Neuronal stem cell (in vitro differentiated cells): Measurements from ENCODE around the gene DGCR2.
A peak's percentile ranks its signal among the peaks of the same experiment; 100 is the strongest.

ENCODE experiments used
- DNase-seq: peaks from one replicate; pipeline ENCODE4 v3.0.0-alpha.2; 2013; ENCODE audit warnings: low spot score
- H2AFZ ChIP-seq: one replicate; pipeline ENCODE4 v1.6.1; 2013; ENCODE audit warnings: mild to moderate bottlenecking, low read length, inconsistent platforms
- H2AK5ac ChIP-seq: 2 replicates; pipeline ENCODE4 v1.6.1; 2013; ENCODE audit warnings: low read depth, mild to moderate bottlenecking, inconsistent platforms, low read length, moderate library complexity, mixed read lengths
- H2BK120ac ChIP-seq: 2 replicates; pipeline ENCODE4 v1.6.1; 2013; ENCODE audit warnings: low read depth, mild to moderate bottlenecking, inconsistent platforms, low read length, moderate library complexity, mixed read lengths
- H2BK12ac ChIP-seq: one replicate; pipeline ENCODE4 v1.6.1; 2013; ENCODE audit warnings: low read length, inconsistent platforms
- H2BK15ac ChIP-seq: 2 replicates; pipeline ENCODE4 v1.6.1; 2013; ENCODE audit warnings: mild to moderate bottlenecking, low read length, inconsistent platforms, mixed read lengths
- H2BK5ac ChIP-seq: one replicate; pipeline ENCODE4 v1.6.1; 2013; ENCODE audit warnings: inconsistent platforms, mild to moderate bottlenecking, low read length, moderate library complexity
- H3K14ac ChIP-seq: one replicate; pipeline ENCODE4 v1.6.1; 2013; ENCODE audit warnings: low read length, inconsistent platforms
- H3K18ac ChIP-seq: 2 replicates; pipeline ENCODE4 v1.6.1; 2013; ENCODE audit warnings: low read length, inconsistent platforms
- H3K23ac ChIP-seq: 2 replicates; pipeline ENCODE4 v1.6.1; 2013; ENCODE audit warnings: low read depth, mild to moderate bottlenecking, mixed read lengths, low read length, inconsistent platforms; ENCODE audit not compliant: poor library complexity
- H3K27ac ChIP-seq: replicated peaks from 3 replicates; pipeline ENCODE4 v1.5.1; 2013; ENCODE audit warnings: low read length, inconsistent platforms
- H3K27me3 ChIP-seq, 3 experiments: 2 replicates each; pipeline ENCODE4 v1.6.1; 2013; ENCODE audit warnings: low read length in 3 of 3, mild to moderate bottlenecking in 2 of 3, inconsistent platforms in 1 of 3, low read depth in 1 of 3, mixed read lengths in 1 of 3, moderate library complexity in 1 of 3; ENCODE audit not compliant: control insufficient read depth in 3 of 3, insufficient read depth in 3 of 3
- H3K36me3 ChIP-seq, 2 donors: replicated peaks in 1 of 2; 2 replicates each; pipeline ENCODE4 v1.6.1; 2013; ENCODE audit warnings: low read length in 2 of 2; ENCODE audit not compliant: control insufficient read depth in 2 of 2, insufficient read depth in 2 of 2
- H3K4ac ChIP-seq: 2 replicates; pipeline ENCODE4 v1.6.1; 2013; ENCODE audit warnings: inconsistent platforms, mild to moderate bottlenecking, low read length, moderate library complexity
- H3K4me1 ChIP-seq, 2 donors: 1 replicate in 1 of 2; 2 replicates in 1 of 2; pipeline ENCODE4 v1.6.1; 2013; ENCODE audit warnings: low read length in 2 of 2, low read depth in 1 of 2; ENCODE audit not compliant: control insufficient read depth in 2 of 2, insufficient read depth in 1 of 2
- H3K4me2 ChIP-seq: one replicate; pipeline ENCODE4 v1.6.1; 2013; ENCODE audit warnings: mild to moderate bottlenecking, low read length, inconsistent platforms; ENCODE audit not compliant: insufficient read depth, poor library complexity, severe bottlenecking
- H3K4me3 ChIP-seq, 2 donors: 2 replicates each; pipeline ENCODE4 v1.5.1; 2013; ENCODE audit warnings: low read length in 2 of 2, mild to moderate bottlenecking in 2 of 2, inconsistent platforms in 1 of 2, moderate library complexity in 1 of 2
- H3K79me1 ChIP-seq: one replicate; pipeline ENCODE4 v1.6.1; 2013; ENCODE audit warnings: low read depth, mild to moderate bottlenecking, inconsistent platforms, low read length, moderate library complexity
- H3K9ac ChIP-seq: one replicate; pipeline ENCODE4 v1.6.1; 2013; ENCODE audit warnings: mild to moderate bottlenecking, low read depth, low read length, inconsistent platforms; ENCODE audit not compliant: poor library complexity
- H3K9me3 ChIP-seq, 2 donors: replicated peaks in 1 of 2; 2 replicates each; pipeline versions ENCODE3 to v1.6.1; 2013; ENCODE audit warnings: low read length in 2 of 2, mild to moderate bottlenecking in 2 of 2, inconsistent platforms in 1 of 2, low read depth in 1 of 2, mixed read lengths in 1 of 2, moderate library complexity in 1 of 2; ENCODE audit not compliant: control insufficient read depth in 2 of 2, insufficient read depth in 1 of 2
- H4K8ac ChIP-seq: one replicate; pipeline ENCODE4 v1.6.1; 2013; ENCODE audit warnings: low read depth, mild to moderate bottlenecking, inconsistent platforms, low read length, moderate library complexity
- H4K91ac ChIP-seq: one replicate; pipeline ENCODE4 v1.6.1; 2013; ENCODE audit warnings: low read length, low read depth, mild to moderate bottlenecking, inconsistent platforms; ENCODE audit not compliant: poor library complexity
- WGBS, 2 donors: extraction: QIAGEN DNeasy Blood & Tissue Kit; methylation state at CpG; one replicate each; pipeline ENCODE4 v1.1.7; 2013; ENCODE audit warnings: missing lambda C conversion rate in 2 of 2, mixed read lengths in 1 of 2; ENCODE audit not compliant: insufficient read length in 2 of 2, insufficient replicate concordance in 1 of 2; ENCODE audit errors: extremely low coverage in 2 of 2; 5-methylcytosine and 5-hydroxymethylcytosine counted together

DGCR2 gene

DNA sequence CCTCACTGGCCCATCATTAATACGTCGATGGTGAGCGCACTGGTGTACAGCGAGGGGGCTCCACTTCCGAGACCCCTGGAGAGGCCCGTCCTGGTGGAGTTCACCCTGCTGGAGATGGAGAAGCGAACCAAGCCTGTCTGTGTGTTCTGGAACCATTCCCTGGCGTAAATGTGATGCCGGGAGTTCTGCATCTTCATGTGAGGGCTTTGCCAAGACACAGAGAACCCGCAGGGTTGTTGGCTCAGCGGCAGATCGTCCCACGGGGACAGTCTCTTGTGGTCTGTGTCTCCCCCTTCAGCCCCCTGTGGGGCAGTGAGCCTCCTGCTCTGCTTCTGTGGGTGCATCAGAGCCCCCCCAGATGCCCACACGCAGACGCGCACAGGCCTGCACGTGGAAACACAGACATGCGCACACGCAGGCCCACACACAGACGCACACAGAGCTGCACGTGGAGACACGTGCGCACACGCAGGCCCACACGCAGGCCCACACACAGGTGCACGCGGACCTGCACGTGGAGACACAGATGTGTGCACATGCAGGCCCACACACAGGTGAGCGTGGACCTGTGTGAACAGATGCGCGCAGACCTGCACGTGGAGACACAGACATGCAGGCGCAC lies 130.3 kb downstream of the DGCR2 start:
- H3K4me3 ChIP-seq = no peak overlapping the region
- H2BK5ac ChIP-seq = no peak overlapping the region
- H4K91ac ChIP-seq = no peak overlapping the region
- H2AFZ ChIP-seq = no peak overlapping the region
- H2BK15ac ChIP-seq = no peak overlapping the region
- H3K4me1 ChIP-seq = peaks cover 8 to 11% of the 10 kb centered on the region in 2 donors
- no peak overlapping the region for H2BK120ac ChIP-seq
- no peak for DNase-seq
- H2BK12ac ChIP-seq = no peak overlapping the region
- no peak overlapping the region for H3K4ac ChIP-seq
- H3K79me1 ChIP-seq = no peaks in the 10 kb centered on the region
- peak overlapping the region; percentile 85 for H3K9ac ChIP-seq
- no peak overlapping the region for H4K8ac ChIP-seq
- peak overlapping the region; percentile 16 for H3K23ac ChIP-seq
- no peaks in the 10 kb centered on the region for H3K36me3 ChIP-seq
- H3K27me3 ChIP-seq = no peaks in the 10 kb centered on the region
- no peak overlapping the region for H3K4me2 ChIP-seq
- WGBS, 2 donors = no CpG with 5 or more reads among the region's 33 CpGs
- H3K14ac ChIP-seq = no peak overlapping the region
- no peak overlapping the region for H2AK5ac ChIP-seq
- no peak overlapping the region for H3K18ac ChIP-seq
- H3K9me3 ChIP-seq = no peaks in the 10 kb centered on the region
- H3K27ac ChIP-seq = no peak overlapping the region

- Histone ChIP-seq H3K4me2 (no peak overlapping the region), H3K27ac (no peak overlapping the region), H3K23ac (no peak overlapping the region), H3K4me3 (no peak overlapping the region), H2BK15ac (no peak overlapping the region), H2AFZ (no peak overlapping the region), H3K27me3 (no peaks in the 10 kb centered on the region), H3K79me1 (no peaks in the 10 kb centered on the region), H2AK5ac (no peak overlapping the region), H2BK120ac (no peak overlapping the region), H3K4me1 (peaks cover 8 to 11% of the 10 kb centered on the region in 2 donors), H4K8ac (no peak overlapping the region), H3K4ac (no peak overlapping the region), H3K18ac (no peak overlapping the region), H2BK5ac (no peak overlapping the region), H2BK12ac (no peak overlapping the region), H3K9me3 (no peaks in the 10 kb centered on the region), H4K91ac (no peak overlapping the region), H3K14ac (no peak overlapping the region), H3K9ac (no peak overlapping the region), H3K36me3 (no peaks in the 10 kb centered on the region)
- DNase-seq = no peak
- WGBS, 2 donors = no CpG with 5 or more reads among the region's 7 CpGs
Measured at GRCh38 chr22:18991138-18991432, 131.1 kb downstream of the DGCR2 start.

DNA sequence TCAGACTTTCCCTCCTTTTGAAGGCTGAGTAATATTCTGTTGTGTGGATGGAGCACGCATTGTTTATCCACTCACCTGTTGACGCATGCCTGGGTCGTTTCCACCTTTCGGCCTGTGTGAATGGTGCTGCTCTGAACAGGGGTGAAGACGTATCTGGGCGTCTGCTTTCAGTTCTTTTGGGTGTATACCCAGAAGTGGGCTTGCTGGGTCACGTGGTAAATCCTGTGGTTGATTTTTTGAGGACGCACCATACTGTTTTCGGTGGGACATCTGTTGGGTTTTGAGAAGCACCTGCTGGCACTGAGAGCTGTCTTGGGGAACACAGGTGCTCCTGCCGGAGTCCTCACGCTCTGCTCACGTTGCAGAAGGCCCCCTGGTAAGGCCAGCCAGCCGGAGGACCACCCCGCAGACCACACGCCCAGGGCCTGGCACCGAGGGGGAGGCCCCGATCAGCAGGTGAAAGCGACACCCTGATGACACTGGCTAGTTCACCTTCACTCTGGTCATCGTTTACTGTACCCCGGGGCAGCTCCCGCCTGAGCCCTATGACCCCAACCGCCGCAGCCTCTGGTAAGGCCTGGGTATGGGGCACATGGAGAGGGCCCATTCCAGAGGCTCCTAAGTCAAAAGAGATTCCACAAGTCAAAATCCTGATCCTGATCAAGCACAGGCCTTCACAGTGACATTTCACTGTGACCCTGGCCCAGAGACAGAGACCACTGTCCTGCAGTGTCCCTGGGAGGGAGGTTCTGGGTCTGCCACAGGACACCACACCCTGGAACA lies 131.7 kb downstream of the DGCR2 start:
- Histone ChIP-seq H3K27ac (no peak overlapping the region), H3K9ac (peak overlapping the region; percentile 18), H4K8ac (no peak overlapping the region), H3K23ac (no peak overlapping the region), H4K91ac (no peak overlapping the region), H3K18ac (peak overlapping the region; percentile 31), H3K4me3 (no peak overlapping the region), H3K27me3 (no peaks in the 10 kb centered on the region), H2AFZ (no peak overlapping the region), H3K4ac (no peak overlapping the region), H2BK12ac (no peak overlapping the region), H2BK15ac (no peak overlapping the region), H2BK5ac (no peak overlapping the region), H3K4me2 (no peak overlapping the region), H3K14ac (no peak overlapping the region), H2BK120ac (no peak overlapping the region), H3K36me3 (no peaks in the 10 kb centered on the region), H3K79me1 (no peaks in the 10 kb centered on the region), H3K9me3 (no peaks in the 10 kb centered on the region), H3K4me1 (peaks cover 8 to 11% of the 10 kb centered on the region in 2 donors), H2AK5ac (no peak overlapping the region)
- whole genome bisulfite sequencing, 2 donors = no CpG with 5 or more reads among the region's 23 CpGs
- DNase-seq = no peak

DNA sequence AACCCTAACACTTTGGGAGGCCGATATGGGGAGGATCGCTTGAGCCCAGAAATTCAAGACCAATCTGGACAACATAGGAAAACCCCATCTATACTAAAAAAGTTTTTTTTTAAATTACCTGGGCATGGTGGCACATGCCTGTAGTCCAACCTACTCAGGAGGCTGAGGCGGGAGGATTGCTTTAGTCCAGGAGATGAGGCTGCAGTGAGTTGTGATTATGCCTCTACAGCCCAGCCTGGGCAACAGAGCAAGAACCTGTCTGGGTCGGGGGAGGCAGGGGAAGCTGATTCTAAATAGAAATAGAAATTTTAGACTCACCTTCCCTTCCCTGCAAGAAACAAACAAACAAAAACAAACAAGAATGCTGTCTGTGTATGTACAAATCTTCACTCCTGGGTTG lies 133.3 kb downstream of the DGCR2 start:
- H3K9me3 ChIP-seq = no peaks in the 10 kb centered on the region
- H4K91ac ChIP-seq = no peak overlapping the region
- no peak overlapping the region for H3K23ac ChIP-seq
- H3K79me1 ChIP-seq = no peaks in the 10 kb centered on the region
- no peak overlapping the region for H2BK120ac ChIP-seq
- no peak overlapping the region for H2BK12ac ChIP-seq
- no peak overlapping the region for H3K27ac ChIP-seq
- no peaks in the 10 kb centered on the region for H3K27me3 ChIP-seq
- no peaks in the 10 kb centered on the region for H3K4me1 ChIP-seq
- H2AFZ ChIP-seq = no peak overlapping the region
- no CpG with 5 or more reads among the region's 4 CpGs for WGBS, 2 donors
- H3K4me3 ChIP-seq = no peak overlapping the region
- no peak overlapping the region for H2BK15ac ChIP-seq
- H3K36me3 ChIP-seq = no peaks in the 10 kb centered on the region
- H3K4me2 ChIP-seq = no peak overlapping the region
- DNase-seq = no peak
- H2AK5ac ChIP-seq = no peak overlapping the region
- no peak overlapping the region for H3K14ac ChIP-seq
- no peak overlapping the region for H4K8ac ChIP-seq
- H3K9ac ChIP-seq = no peak overlapping the region
- H3K4ac ChIP-seq = no peak overlapping the region
- H3K18ac ChIP-seq = no peak overlapping the region
- H2BK5ac ChIP-seq = no peak overlapping the region
